ENCODE measurements around the gene WDR86.

Gene WDR86

GRCh38 chr7:151351027-151351426 is 58.8 kb downstream of the WDR86 start:
- TF ChIP-seq POLR2A (IDR thresholded peaks at IDR 0.05; ENCODE audit: low read length), result no peak
- TF ChIP-seq GATA1 (IDR thresholded peaks at IDR 0.05; ENCODE audit: low read depth, low read length), result no peak
- DNase-seq, result peak; percentile 40 to 62

GRCh38 chr7:151349507-151349853 is 60.4 kb downstream of the WDR86 start:
- TF ChIP-seq POLR2A (IDR thresholded peaks at IDR 0.05; ENCODE audit: low read length) (no peak), GATA1 (IDR thresholded peaks at IDR 0.05; ENCODE audit: low read depth, low read length) (no peak)

GRCh38 chr7:151348970-151349369 is 60.9 kb downstream of the WDR86 start:
- no peak for TF ChIP-seq GATA1 (IDR thresholded peaks at IDR 0.05; ENCODE audit: low read depth, low read length)
- TF ChIP-seq POLR2A (IDR thresholded peaks at IDR 0.05; ENCODE audit: low read length), result no peak
- DNase-seq, result no peak

More at GRCh38 chr7:151349507-151349853, 60.4 kb downstream of the WDR86 start:
- no peak for DNase-seq

- DNase-seq, result no peak
- TF ChIP-seq GATA1 (IDR thresholded peaks at IDR 0.05; ENCODE audit: low read depth, low read length), result no peak
- no peak for TF ChIP-seq POLR2A (IDR thresholded peaks at IDR 0.05; ENCODE audit: low read length)
Observed at GRCh38 chr7:151347200-151347599, 62.6 kb downstream of the WDR86 start.

GRCh38 chr7:151346470-151346769 is 63.4 kb downstream of the WDR86 start:
- DNase-seq, result peak in 1 of 2 experiments; percentile 22

GRCh38 chr7:151345576-151346469 is 64.0 kb downstream of the WDR86 start:
- TF ChIP-seq GATA1 (IDR thresholded peaks at IDR 0.05; ENCODE audit: low read depth, low read length) (no peak), POLR2A (IDR thresholded peaks at IDR 0.05; ENCODE audit: low read length) (no peak)

More at GRCh38 chr7:151346470-151346769, 63.4 kb downstream of the WDR86 start:
- TF ChIP-seq GATA1 (IDR thresholded peaks at IDR 0.05; ENCODE audit: low read depth, low read length) (no peak), POLR2A (IDR thresholded peaks at IDR 0.05; ENCODE audit: low read length) (no peak)

GRCh38 chr7:151343516-151343915 is 66.3 kb downstream of the WDR86 start:
- no peak for DNase-seq
- no peak for TF ChIP-seq POLR2A (IDR thresholded peaks at IDR 0.05; ENCODE audit: low read length)
- TF ChIP-seq GATA1 (IDR thresholded peaks at IDR 0.05; ENCODE audit: low read depth, low read length), result no peak

More at GRCh38 chr7:151345576-151346469, 64.0 kb downstream of the WDR86 start:
- no peak for DNase-seq

GRCh38 chr7:151342811-151343210 is 67.0 kb downstream of the WDR86 start:
- DNase-seq, result no peak
- no peak for TF ChIP-seq POLR2A (IDR thresholded peaks at IDR 0.05; ENCODE audit: low read length)
- TF ChIP-seq GATA1 (IDR thresholded peaks at IDR 0.05; ENCODE audit: low read depth, low read length), result no peak

- DNase-seq, result peak; percentile 24 to 63
- no peak for TF ChIP-seq GATA1 (IDR thresholded peaks at IDR 0.05; ENCODE audit: low read depth, low read length)
- no peak for TF ChIP-seq POLR2A (IDR thresholded peaks at IDR 0.05; ENCODE audit: low read length)
Observed at GRCh38 chr7:151342102-151342646, 67.7 kb downstream of the WDR86 start.

GRCh38 chr7:151341357-151342101 is 68.3 kb downstream of the WDR86 start, which contains the start of gene NUB1:
NUB1 (plus strand) TSS chr7:151341812; CDS start chr7:151345350, 3,538 bp downstream.
- peak; percentile 90 to 96 for DNase-seq
- TF ChIP-seq GATA1 (IDR thresholded peaks at IDR 0.05; ENCODE audit: low read depth, low read length), result no peak
- peak; percentile 20 for TF ChIP-seq POLR2A (IDR thresholded peaks at IDR 0.05; ENCODE audit: low read length)

GRCh38 chr7:151340794-151341356 is 69.0 kb downstream of the WDR86 start:
- DNase-seq, result no peak

GRCh38 chr7:151339651-151340382 is 70.0 kb downstream of the WDR86 start:
- TF ChIP-seq POLR2A (IDR thresholded peaks at IDR 0.05; ENCODE audit: low read length) (no peak), GATA1 (IDR thresholded peaks at IDR 0.05; ENCODE audit: low read depth, low read length) (no peak)
- no peak for DNase-seq

More at GRCh38 chr7:151340794-151341356, 69.0 kb downstream of the WDR86 start:
- TF ChIP-seq POLR2A (IDR thresholded peaks at IDR 0.05; ENCODE audit: low read length), result no peak
- no peak for TF ChIP-seq GATA1 (IDR thresholded peaks at IDR 0.05; ENCODE audit: low read depth, low read length)

- TF ChIP-seq GATA1 (IDR thresholded peaks at IDR 0.05; ENCODE audit: low read depth, low read length), result no peak
- no peak for TF ChIP-seq POLR2A (IDR thresholded peaks at IDR 0.05; ENCODE audit: low read length)
- DNase-seq, result no peak
Observed at GRCh38 chr7:151338809-151339208, 71.0 kb downstream of the WDR86 start.

All from erythroblast (primary cell).